ENCODE measurements around the gene ADGRA3. TPM values are rescaled to one million over a fixed set of nuclear protein-coding genes. Genes with fewer than 3 reads are reported as not detected.

Gene ADGRA3
- total and polyA plus RNA-seq, 2 donors (not counting 3 experiments of a cell fraction or from before 2014, with no cell fraction given): 17.2 to 36.2 TPM

DNA sequence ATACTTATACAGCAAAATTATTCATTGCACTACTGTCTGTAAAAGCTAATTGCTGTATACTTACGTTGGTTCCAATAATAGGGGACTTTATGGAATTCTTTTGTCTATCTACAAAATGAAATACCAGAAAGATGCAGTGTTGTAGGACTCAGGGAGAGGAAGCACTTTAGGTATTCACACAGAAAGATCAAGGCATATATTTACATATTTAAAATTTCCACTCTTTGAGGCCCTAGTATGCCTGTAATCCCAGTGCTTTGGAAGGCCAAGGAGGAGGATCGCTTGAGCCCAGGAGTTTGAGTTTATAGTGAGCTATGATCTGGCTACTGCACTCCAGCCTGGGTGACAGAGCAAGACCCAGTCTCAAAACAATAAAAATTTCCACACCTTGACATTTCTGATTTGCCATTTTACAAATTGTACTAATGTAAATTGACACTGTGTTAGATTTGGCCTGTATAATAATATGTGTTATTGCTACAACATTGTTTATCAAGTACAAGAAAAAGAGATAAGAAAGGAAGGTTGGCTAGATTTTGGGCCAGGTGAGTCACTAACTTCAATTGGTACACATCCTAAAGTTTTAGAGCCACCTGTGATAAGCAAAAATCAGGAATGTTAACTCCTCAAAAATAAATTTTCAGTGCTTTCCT is 35.1 kb downstream of the ADGRA3 start:
- FAIRE-seq: no peak
- H3K9me1 ChIP-seq (replicated peaks; ENCODE audit: control insufficient read depth, extremely low read depth, insufficient read depth, low read length): no peaks in the 10 kb centered on the region
- intact Hi-C loops (cut with micrococcal nuclease): no loop called here
- TF ChIP-seq FOS (IDR thresholded peaks at IDR 0.05; ENCODE audit: borderline replicate concordance, insufficient read depth, low read length) (no peak), MYC (IDR thresholded peaks at IDR 0.05; ENCODE audit: low read depth, low read length) (no peak), GATA2 (IDR thresholded peaks at IDR 0.05; ENCODE audit: insufficient read depth, insufficient read length, low read depth, low read length) (no peak), POLR2AphosphoS5 (IDR thresholded peaks at IDR 0.05; ENCODE audit: insufficient read depth, low read depth, low read length) (no peak), JUN (IDR thresholded peaks at IDR 0.05; ENCODE audit: borderline replicate concordance, insufficient read depth, insufficient read length, low read depth) (no peak), EZH2 (IDR thresholded peaks at IDR 0.05; ENCODE audit: borderline replicate concordance, low read depth, low read length, severe bottlenecking) (no peak), POLR2A (IDR thresholded peaks at IDR 0.05; ENCODE audit: low read depth, low read length) (no peak)
- TF ChIP-seq, protein P1, sequence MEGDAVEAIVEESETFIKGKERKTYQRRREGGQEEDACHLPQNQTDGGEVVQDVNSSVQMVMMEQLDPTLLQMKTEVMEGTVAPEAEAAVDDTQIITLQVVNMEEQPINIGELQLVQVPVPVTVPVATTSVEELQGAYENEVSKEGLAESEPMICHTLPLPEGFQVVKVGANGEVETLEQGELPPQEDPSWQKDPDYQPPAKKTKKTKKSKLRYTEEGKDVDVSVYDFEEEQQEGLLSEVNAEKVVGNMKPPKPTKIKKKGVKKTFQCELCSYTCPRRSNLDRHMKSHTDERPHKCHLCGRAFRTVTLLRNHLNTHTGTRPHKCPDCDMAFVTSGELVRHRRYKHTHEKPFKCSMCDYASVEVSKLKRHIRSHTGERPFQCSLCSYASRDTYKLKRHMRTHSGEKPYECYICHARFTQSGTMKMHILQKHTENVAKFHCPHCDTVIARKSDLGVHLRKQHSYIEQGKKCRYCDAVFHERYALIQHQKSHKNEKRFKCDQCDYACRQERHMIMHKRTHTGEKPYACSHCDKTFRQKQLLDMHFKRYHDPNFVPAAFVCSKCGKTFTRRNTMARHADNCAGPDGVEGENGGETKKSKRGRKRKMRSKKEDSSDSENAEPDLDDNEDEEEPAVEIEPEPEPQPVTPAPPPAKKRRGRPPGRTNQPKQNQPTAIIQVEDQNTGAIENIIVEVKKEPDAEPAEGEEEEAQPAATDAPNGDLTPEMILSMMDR (IDR thresholded peaks at IDR 0.05; ENCODE audit: extremely low read depth in 1 of 2, insufficient read depth in 1 of 2, low read depth in 1 of 2, low read length in 2 of 2): no peak
- TF ChIP-seq, protein P2, sequence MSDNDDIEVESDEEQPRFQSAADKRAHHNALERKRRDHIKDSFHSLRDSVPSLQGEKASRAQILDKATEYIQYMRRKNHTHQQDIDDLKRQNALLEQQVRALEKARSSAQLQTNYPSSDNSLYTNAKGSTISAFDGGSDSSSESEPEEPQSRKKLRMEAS (IDR thresholded peaks at IDR 0.05; ENCODE audit: insufficient read depth, insufficient read length): no peak
- H3K4me2 ChIP-seq (ENCODE audit: insufficient read depth, low read length): no peak overlapping the region
- no peaks in the 10 kb centered on the region for H4K20me1 ChIP-seq (replicated peaks; ENCODE audit: control insufficient read depth, extremely low read depth, insufficient read depth, low read length)
- DNase-seq (ENCODE audit: low read depth, low spot score): no peak
- no peak overlapping the region for H3K4me3 ChIP-seq (replicated peaks in 1 of 3; ENCODE audit: insufficient read depth in 1 of 3, low read depth in 1 of 3, low read length in 3 of 3)
- no peaks in the 10 kb centered on the region for H3K4me1 ChIP-seq (ENCODE audit: control insufficient read depth, extremely low read depth, insufficient read depth, low read length)
- no peaks in the 10 kb centered on the region for H3K36me3 ChIP-seq (ENCODE audit: control insufficient read depth in 2 of 2, extremely low read depth in 1 of 2, insufficient read depth in 2 of 2, low read length in 2 of 2)
- H3K79me2 ChIP-seq (ENCODE audit: control insufficient read depth, insufficient read depth, low read length): peaks cover 27% of the 10 kb centered on the region
- H2AFZ ChIP-seq (ENCODE audit: low read depth, low read length): no peak overlapping the region
- no peak overlapping the region for H3K9ac ChIP-seq (replicated peaks; ENCODE audit: extremely low read depth, insufficient read depth, low read length)
- H3K27me3 ChIP-seq (ENCODE audit: control insufficient read depth in 2 of 2, insufficient read depth in 2 of 2, low read length in 2 of 2): no peaks in the 10 kb centered on the region
- CTCF ChIA-PET: no interaction called here
- no peaks in the 10 kb centered on the region for H3K9me3 ChIP-seq (replicated peaks; ENCODE audit: control insufficient read depth, insufficient read depth, low read length)
- H3K27ac ChIP-seq (ENCODE audit: insufficient read depth, low read depth, low read length): no peak overlapping the region
- dilution Hi-C loops (cut with MboI; ENCODE audit: extremely low pct_ligation_motif_present, low sequenced_read_pairs): no loop called here
- POLR2A ChIA-PET: no interaction called here
- BruUV-seq (replicated peaks): no TSS peak

Measured in endothelial cell of umbilical vein (primary cell).